PFSK-1 (cell line): ENCODE results near the gene APAF1.

Experiments
- FOXP2 ChIP-seq: optimal IDR thresholded peaks from 2 replicates; pipeline ENCODE3; 2011; ENCODE audit warnings: borderline replicate concordance, control low read depth, inconsistent platforms; ENCODE audit not compliant: insufficient read depth; ENCODE audit errors: extremely low read length, extremely low read depth
- POLR2AphosphoS5 ChIP-seq: IDR thresholded peaks from 2 replicates; pipeline ENCODE4 v1.6.1; 2012; ENCODE audit warnings: low read depth, mild to moderate bottlenecking, control low read depth, low read length, moderate library complexity
- SIN3A ChIP-seq: IDR thresholded peaks from 2 replicates; pipeline ENCODE4 v1.6.1; 2012; ENCODE audit warnings: mild to moderate bottlenecking, low read length, moderate library complexity, borderline replicate concordance; ENCODE audit not compliant: insufficient read depth
- TAF1 ChIP-seq: IDR thresholded peaks from 2 replicates; pipeline ENCODE4 v1.6.1; 2012; ENCODE audit warnings: low read length, control low read depth, borderline replicate concordance; ENCODE audit not compliant: insufficient read depth
- TF ChIP-seq, protein P1 (sequence below), 2 experiments: IDR thresholded peaks; 2 replicates each; pipeline versions ENCODE4 v1.6.1 to v1.8.0; 2011 to 2012; ENCODE audit warnings: low read depth in 2 of 2, low read length in 2 of 2, control low read depth in 1 of 2, inconsistent platforms in 1 of 2, mild to moderate bottlenecking in 1 of 2, moderate library complexity in 1 of 2; ENCODE audit not compliant: insufficient read depth in 1 of 2

APAF1 gene

DNA sequence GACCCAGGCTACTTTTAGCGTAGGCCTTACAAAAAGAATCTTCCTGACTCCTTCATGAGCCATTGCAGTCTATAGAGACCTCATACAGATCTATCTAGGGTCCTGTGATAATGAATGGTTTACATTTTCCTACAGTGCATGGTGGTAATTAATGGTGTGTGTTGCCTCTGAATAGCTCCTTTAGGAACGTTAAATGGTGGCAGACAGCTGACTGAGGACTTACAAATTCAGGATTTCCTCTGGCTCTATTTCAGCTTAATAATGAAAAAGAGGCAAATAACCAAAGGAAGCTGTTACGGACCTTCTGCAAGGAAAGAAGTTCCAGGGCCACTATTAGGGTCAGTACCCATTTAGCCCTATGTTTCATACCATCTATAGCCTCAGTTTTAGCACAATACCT is 5.6 kb upstream of the APAF1 start:
- TF ChIP-seq TAF1 (no peak), SIN3A (no peak), POLR2AphosphoS5 (no peak), FOXP2 (no peak)
- TF ChIP-seq, protein P1, sequence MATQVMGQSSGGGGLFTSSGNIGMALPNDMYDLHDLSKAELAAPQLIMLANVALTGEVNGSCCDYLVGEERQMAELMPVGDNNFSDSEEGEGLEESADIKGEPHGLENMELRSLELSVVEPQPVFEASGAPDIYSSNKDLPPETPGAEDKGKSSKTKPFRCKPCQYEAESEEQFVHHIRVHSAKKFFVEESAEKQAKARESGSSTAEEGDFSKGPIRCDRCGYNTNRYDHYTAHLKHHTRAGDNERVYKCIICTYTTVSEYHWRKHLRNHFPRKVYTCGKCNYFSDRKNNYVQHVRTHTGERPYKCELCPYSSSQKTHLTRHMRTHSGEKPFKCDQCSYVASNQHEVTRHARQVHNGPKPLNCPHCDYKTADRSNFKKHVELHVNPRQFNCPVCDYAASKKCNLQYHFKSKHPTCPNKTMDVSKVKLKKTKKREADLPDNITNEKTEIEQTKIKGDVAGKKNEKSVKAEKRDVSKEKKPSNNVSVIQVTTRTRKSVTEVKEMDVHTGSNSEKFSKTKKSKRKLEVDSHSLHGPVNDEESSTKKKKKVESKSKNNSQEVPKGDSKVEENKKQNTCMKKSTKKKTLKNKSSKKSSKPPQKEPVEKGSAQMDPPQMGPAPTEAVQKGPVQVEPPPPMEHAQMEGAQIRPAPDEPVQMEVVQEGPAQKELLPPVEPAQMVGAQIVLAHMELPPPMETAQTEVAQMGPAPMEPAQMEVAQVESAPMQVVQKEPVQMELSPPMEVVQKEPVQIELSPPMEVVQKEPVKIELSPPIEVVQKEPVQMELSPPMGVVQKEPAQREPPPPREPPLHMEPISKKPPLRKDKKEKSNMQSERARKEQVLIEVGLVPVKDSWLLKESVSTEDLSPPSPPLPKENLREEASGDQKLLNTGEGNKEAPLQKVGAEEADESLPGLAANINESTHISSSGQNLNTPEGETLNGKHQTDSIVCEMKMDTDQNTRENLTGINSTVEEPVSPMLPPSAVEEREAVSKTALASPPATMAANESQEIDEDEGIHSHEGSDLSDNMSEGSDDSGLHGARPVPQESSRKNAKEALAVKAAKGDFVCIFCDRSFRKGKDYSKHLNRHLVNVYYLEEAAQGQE (IDR thresholded peaks at IDR 0.05; ENCODE audit: insufficient read depth in 1 of 2, low read depth in 2 of 2, low read length in 2 of 2) = no peak

DNA sequence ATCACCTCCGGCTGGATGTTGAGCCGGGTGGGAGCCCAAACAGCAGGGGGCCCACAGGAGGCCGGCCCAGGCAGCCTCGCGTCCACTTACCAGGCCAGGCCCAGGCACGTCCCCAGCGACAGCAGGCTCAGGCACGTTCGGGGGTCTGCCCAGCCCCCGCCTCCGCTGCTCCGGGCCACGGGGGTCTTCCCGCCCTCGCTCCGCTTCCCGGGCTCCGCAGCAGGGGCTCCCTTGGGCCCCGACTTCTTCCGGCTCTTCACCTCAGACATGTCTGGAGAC is 718 bp upstream of the APAF1 start:
- no peak; the same call in 1 of the 2 replicates for TF ChIP-seq TAF1
- TF ChIP-seq, protein P1 (IDR thresholded peaks at IDR 0.05; ENCODE audit: insufficient read depth in 1 of 2, low read depth in 2 of 2, low read length in 2 of 2) = no peak
- TF ChIP-seq SIN3A = no peak
- TF ChIP-seq FOXP2 = no peak
- no peak for TF ChIP-seq POLR2AphosphoS5

DNA sequence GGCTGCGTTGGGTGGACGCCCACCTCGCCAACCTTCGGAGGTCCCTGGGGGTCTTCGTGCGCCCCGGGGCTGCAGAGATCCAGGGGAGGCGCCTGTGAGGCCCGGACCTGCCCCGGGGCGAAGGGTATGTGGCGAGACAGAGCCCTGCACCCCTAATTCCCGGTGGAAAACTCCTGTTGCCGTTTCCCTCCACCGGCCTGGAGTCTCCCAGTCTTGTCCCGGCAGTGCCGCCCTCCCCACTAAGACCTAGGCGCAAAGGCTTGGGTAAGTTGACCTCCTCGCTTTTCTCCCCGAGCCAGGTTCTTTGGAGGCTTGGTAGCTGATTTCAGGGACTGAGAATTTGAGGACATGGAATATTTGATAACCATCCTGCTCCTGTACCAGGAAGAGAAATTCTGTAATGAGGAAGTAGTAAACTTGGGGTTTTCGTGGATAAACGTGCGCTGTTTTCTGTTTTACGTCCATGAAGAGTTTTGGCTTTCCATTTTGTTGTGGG is 530 bp downstream of the APAF1 start:
- no peak for TF ChIP-seq FOXP2
- TF ChIP-seq POLR2AphosphoS5 = no peak
- no peak for TF ChIP-seq SIN3A
- TF ChIP-seq, protein P1 (IDR thresholded peaks at IDR 0.05; ENCODE audit: insufficient read depth in 1 of 2, low read depth in 2 of 2, low read length in 2 of 2) = no peak
- TF ChIP-seq TAF1 = no peak

DNA sequence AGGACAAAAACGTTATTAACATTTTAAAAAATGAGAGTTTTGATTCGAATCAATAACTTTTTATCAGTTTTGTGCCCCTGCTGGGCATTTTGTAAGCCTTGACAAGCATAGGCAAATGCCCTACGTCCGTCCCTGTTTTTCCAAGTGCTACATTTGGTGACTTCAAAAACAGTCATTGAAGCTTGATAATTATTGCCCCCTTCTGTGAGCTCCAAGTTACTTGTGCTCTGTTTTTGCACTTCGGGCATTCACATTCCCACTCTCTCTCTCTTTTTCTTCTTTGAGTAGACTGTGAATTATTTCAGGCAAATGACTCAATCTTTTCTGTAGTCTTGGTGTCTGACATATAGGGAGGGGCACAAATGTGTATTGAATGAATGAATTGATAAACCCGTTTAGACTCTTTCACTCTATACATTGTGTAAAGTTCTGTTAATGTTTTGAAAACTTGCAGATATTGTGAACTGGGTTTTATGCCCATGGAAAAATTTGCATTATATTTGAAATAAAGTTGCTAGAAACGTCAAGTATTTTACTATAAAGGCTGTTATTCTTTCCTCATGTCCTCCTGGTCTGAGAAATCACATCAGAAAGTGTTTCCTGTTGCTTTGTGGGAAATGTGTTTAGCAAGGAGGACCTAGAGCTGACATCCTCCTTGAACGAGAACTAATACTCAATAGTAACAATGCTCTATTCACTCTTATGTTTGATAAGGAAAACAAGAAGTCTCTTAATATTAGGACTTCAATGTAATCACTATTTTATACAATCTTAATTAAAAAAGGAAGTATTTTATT is 1.4 kb downstream of the APAF1 start:
- TF ChIP-seq POLR2AphosphoS5 (no peak), TAF1 (no peak), FOXP2 (no peak), SIN3A (no peak)
- TF ChIP-seq, protein P1 (IDR thresholded peaks at IDR 0.05; ENCODE audit: insufficient read depth in 1 of 2, low read depth in 2 of 2, low read length in 2 of 2) = no peak
